Heart left ventricle (tissue), 16 donors: ENCODE data around the gene SLC28A3. TPM values are rescaled to one million over a fixed set of nuclear protein-coding genes. Genes with fewer than 3 reads are reported as not detected.

Experiments
- ATAC-seq, 4 donors: fragments of 200-7000 bp; cut with Tn5 transposase; one replicate each; pipeline ENCODE4 v1.9.1; 2020 to 2022; ENCODE audit warnings: moderate library complexity in 4 of 4, mild to moderate bottlenecking in 3 of 4, moderate number of reproducible peaks in 1 of 4
- DNase-seq, 5 donors: peaks; one replicate each; pipeline ENCODE4 v3.0.0-alpha.2; 2020
- H3K27ac ChIP-seq, 12 donors: fragments of 200-600 bp; sonication (generic) in 4 of 12; one replicate each; pipeline versions ENCODE4 v1.5.0 to v1.8.0; 2016 to 2022; ENCODE audit warnings: mild to moderate bottlenecking in 2 of 12
- H3K27me3 ChIP-seq, 9 donors: fragments of 200-600 bp; sonication (generic) in 2 of 9; one replicate each; pipeline versions ENCODE4 v1.5.1 to v1.8.0; 2016 to 2022; ENCODE audit warnings: mild to moderate bottlenecking in 3 of 9
- H3K36me3 ChIP-seq, 9 donors: fragments of 200-600 bp; sonication (generic) in 2 of 9; one replicate each; pipeline versions ENCODE4 v1.5.0 to v1.8.0; 2018 to 2022; ENCODE audit warnings: mild to moderate bottlenecking in 2 of 9
- H3K4me1 ChIP-seq, 12 donors: fragments of 200-600 bp; sonication (generic) in 4 of 12; one replicate each; pipeline versions ENCODE4 v1.5.0 to v1.8.0; 2016 to 2022; ENCODE audit warnings: mild to moderate bottlenecking in 3 of 12
- H3K4me3 ChIP-seq, 12 donors: fragments of 200-600 bp; sonication (generic) in 4 of 12; one replicate each; pipeline versions ENCODE4 v1.5.0 to v1.8.0; 2017 to 2022; ENCODE audit warnings: mild to moderate bottlenecking in 9 of 12, moderate library complexity in 4 of 12
- H3K9me3 ChIP-seq, 12 donors: fragments of 200-600 bp; sonication (generic) in 4 of 12; one replicate each; pipeline versions ENCODE4 v1.5.0 to v1.8.0; 2016 to 2022; ENCODE audit warnings: mild to moderate bottlenecking in 1 of 12
- POLR2A ChIP-seq, 2 donors: fragments of 450-650 bp; IDR thresholded peaks; one replicate each; pipeline ENCODE4 v1.6.1; 2017; ENCODE audit warnings: antibody characterized with exemption in 2 of 2, mild to moderate bottlenecking in 2 of 2, moderate library complexity in 2 of 2
- WGBS, 4 donors: extraction: QIAGEN DNeasy Blood & Tissue Kit in 2 of 4; methylation state at CpG; one replicate each; pipeline versions ENCODE4 v1.1.5 to v1.1.7; 2013 to 2018; 5-methylcytosine and 5-hydroxymethylcytosine counted together
- intact Hi-C, 10 donors: fragments of 100-400 bp; cut with DNase I; formaldehyde crosslinking; loops; one replicate each; pipeline versions ENCODE4 v1.11.1 to v1.14.2; 2022
- polyA plus RNA-seq, 2 donors: library from polyadenylated mRNA; stranded (reverse); fragments of 200-250 nt; gene quantifications; one replicate each; pipeline ENCODE4 v1.2.3, GENCODE V29; 2013
- total RNA-seq, 9 donors: library from RNA; depleted of rRNA in 2 of 9; stranded (reverse); fragments of >200 nt in 2 of 9; fragmentation: NEBNext Ultra II Directional in 3 of 9; extraction: Animal tissue kit (Norgen Biotek cat#: 25700) in 3 of 9; gene quantifications; one replicate each; pipeline versions ENCODE4 v1.1.0 to v1.2.4, GENCODE V29; 2016 to 2023
- TF ChIP-seq, protein P1 (sequence below), 12 donors: fragments of 200-600 bp; sonication (generic) in 4 of 12; IDR thresholded peaks; one replicate each; pipeline versions ENCODE4 v1.5.0 to v1.8.0; 2018 to 2022; ENCODE audit warnings: antibody characterized with exemption in 12 of 12, mild to moderate bottlenecking in 5 of 12
- donor health status: ischemic (EF 13 %, LVEDD 7.1; RV severe dilation, severe dysfunction).
- donor health status: healthy with polysubstance abuse.
- donor health status: DM: no; HTN: yes; CAD: no.
- donor health status: DM: no; HTN: no; CAD: no.
- donor health status: ischemic (EF 25% LVEDD 6.9; RV normal size, moderate dysfunction).
- donor health status: ischemic (EF 25% LVEDD 5.7; RV mildly dilated, moderate dysfunction).
- donor health status: healthy.
- donor health status: DM: yes; HTN: yes; CAD: no.
- donor health status: ischemic (EF 35%, LVEDD 5.7; RV mildly dilated, moderate dysfunction).
- donor health status: nonischemic (EF 11% LVEDD 7.7; RV severe dilation, severe dysfunction).
- donor health status: DM: yes; HTN: yes; CAD: no.
- donor health status: PGD.
- donor health status: ischemic (EF 29% LVEDD 5.4; RV normal size, mild dysfunction).
- donor health status: nonischemic (EF 23%, LVEDD 6.1; RV moderate dilation, normal function).

SLC28A3 gene
- total and polyA plus RNA-seq, 11 donors: 0.04 to 5.7 (median 0.19) TPM; not detected in 1

DNA sequence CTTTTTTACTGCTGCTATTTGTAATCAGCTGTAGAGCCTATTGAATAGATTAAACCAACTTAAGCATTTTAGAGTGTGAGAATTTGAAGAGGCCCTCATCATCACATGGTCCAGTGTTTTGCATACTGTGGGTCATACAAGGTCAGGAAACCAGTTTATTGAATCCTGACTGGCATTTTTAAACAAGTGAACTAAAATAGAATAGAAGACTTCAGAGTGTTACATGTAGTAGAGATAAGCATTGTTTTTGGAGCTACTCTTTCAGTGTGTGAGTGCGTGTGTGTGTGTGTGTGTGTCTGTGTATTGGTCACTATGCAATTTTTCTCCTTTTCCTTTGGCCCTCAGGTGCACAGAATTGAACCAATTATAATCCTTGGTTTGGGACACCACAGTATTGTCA lies 114.4 kb downstream of the SLC28A3 start:
- intact Hi-C loops: no loop called here
- DNase-seq: peak in 1 of 5 donors; percentile 38
- Histone ChIP-seq H3K27ac (no peak overlapping the region), H3K9me3 (peaks cover 0 to 11% (median 4%) of the 10 kb centered on the region in 12 donors), H3K4me3 (no peak overlapping the region), H3K27me3 (no peaks in the 10 kb centered on the region), H3K4me1 (peaks cover 0 to 18% (median 4%) of the 10 kb centered on the region in 12 donors), H3K36me3 (no peaks in the 10 kb centered on the region)
- peak in 3 of 4 donors; percentile 59 to 87 (median 77) for ATAC-seq
- TF ChIP-seq POLR2A (IDR thresholded peaks at IDR 0.05): no peak
- TF ChIP-seq, protein P1, sequence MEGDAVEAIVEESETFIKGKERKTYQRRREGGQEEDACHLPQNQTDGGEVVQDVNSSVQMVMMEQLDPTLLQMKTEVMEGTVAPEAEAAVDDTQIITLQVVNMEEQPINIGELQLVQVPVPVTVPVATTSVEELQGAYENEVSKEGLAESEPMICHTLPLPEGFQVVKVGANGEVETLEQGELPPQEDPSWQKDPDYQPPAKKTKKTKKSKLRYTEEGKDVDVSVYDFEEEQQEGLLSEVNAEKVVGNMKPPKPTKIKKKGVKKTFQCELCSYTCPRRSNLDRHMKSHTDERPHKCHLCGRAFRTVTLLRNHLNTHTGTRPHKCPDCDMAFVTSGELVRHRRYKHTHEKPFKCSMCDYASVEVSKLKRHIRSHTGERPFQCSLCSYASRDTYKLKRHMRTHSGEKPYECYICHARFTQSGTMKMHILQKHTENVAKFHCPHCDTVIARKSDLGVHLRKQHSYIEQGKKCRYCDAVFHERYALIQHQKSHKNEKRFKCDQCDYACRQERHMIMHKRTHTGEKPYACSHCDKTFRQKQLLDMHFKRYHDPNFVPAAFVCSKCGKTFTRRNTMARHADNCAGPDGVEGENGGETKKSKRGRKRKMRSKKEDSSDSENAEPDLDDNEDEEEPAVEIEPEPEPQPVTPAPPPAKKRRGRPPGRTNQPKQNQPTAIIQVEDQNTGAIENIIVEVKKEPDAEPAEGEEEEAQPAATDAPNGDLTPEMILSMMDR (IDR thresholded peaks at IDR 0.05): no peak
- WGBS, 4 donors: 19 to 57% (median 31%) methylated on average over 1 of the region's 1 CpG
